Liver (tissue), 9 donors: ENCODE results near the gene HELLS. TPM values are rescaled to one million over a fixed set of nuclear protein-coding genes. Genes with fewer than 3 reads are reported as not detected.

Experiments
- DNase-seq: peaks from one replicate; pipeline ENCODE4 v3.0.0-alpha.2; 2017; ENCODE audit warnings: low spot score
- H3K27ac ChIP-seq, 2 donors: one replicate each; pipeline ENCODE4 v1.7.0; 2013; ENCODE audit warnings: inconsistent platforms in 2 of 2, low read length in 2 of 2, control low read depth in 1 of 2, low read depth in 1 of 2, mild to moderate bottlenecking in 1 of 2
- H3K27me3 ChIP-seq, 4 donors: one replicate each; pipeline versions ENCODE4 v1.6.1 to v1.7.0; 2013; ENCODE audit warnings: low read length in 3 of 4, inconsistent platforms in 1 of 4, mild to moderate bottlenecking in 1 of 4, moderate library complexity in 1 of 4; ENCODE audit not compliant: control insufficient read depth in 4 of 4, insufficient read depth in 4 of 4
- H3K36me3 ChIP-seq, 4 donors: one replicate each; pipeline versions ENCODE4 v1.6.1 to v1.7.0; 2013; ENCODE audit warnings: low read length in 3 of 4, mild to moderate bottlenecking in 3 of 4, low read depth in 1 of 4, moderate library complexity in 1 of 4; ENCODE audit not compliant: control insufficient read depth in 4 of 4, insufficient read depth in 3 of 4
- H3K4me1 ChIP-seq, 4 donors: one replicate each; pipeline versions ENCODE4 v1.6.1 to v1.7.0; 2013; ENCODE audit warnings: low read length in 3 of 4, mild to moderate bottlenecking in 3 of 4, moderate library complexity in 1 of 4; ENCODE audit not compliant: control insufficient read depth in 4 of 4, insufficient read depth in 4 of 4
- H3K4me3 ChIP-seq, 3 donors: one replicate each; pipeline versions ENCODE4 v1.6.1 to v1.7.0; 2013; ENCODE audit warnings: low read length in 3 of 3, control low read depth in 1 of 3, low read depth in 1 of 3, mild to moderate bottlenecking in 1 of 3
- H3K9ac ChIP-seq, 2 donors: one replicate each; pipeline ENCODE4 v1.7.0; 2013; ENCODE audit warnings: low read length in 2 of 2, mild to moderate bottlenecking in 2 of 2, moderate library complexity in 2 of 2, control low read depth in 1 of 2, low read depth in 1 of 2
- H3K9me3 ChIP-seq, 4 donors: one replicate each; pipeline versions ENCODE4 v1.6.1 to v1.7.0; 2013; ENCODE audit warnings: low read length in 3 of 4; ENCODE audit not compliant: control insufficient read depth in 4 of 4
- EGR1 ChIP-seq, 2 donors: IDR thresholded peaks; 2 replicates each; pipeline ENCODE4 v1.6.1; 2016 to 2018; ENCODE audit warnings: antibody characterized with exemption in 2 of 2, low read depth in 2 of 2
- FOXA1 ChIP-seq: IDR thresholded peaks from 2 replicates; pipeline ENCODE4 v1.6.1; 2016; ENCODE audit warnings: antibody characterized with exemption
- FOXA2 ChIP-seq: IDR thresholded peaks from 2 replicates; pipeline ENCODE4 v1.6.1; 2016; ENCODE audit warnings: antibody characterized with exemption
- HNF4A ChIP-seq, 2 donors: conservative IDR thresholded peaks; 2 replicates each; pipeline ENCODE4 v1.6.1; 2016; ENCODE audit warnings: antibody characterized with exemption in 2 of 2, mild to moderate bottlenecking in 2 of 2
- HNF4G ChIP-seq: IDR thresholded peaks from 2 replicates; pipeline ENCODE4 v1.6.1; 2016; ENCODE audit warnings: antibody characterized with exemption
- JUND ChIP-seq, 2 donors: IDR thresholded peaks; 2 replicates each; pipeline ENCODE4 v1.6.1; 2016; ENCODE audit warnings: antibody characterized with exemption in 2 of 2
- NR2F2 ChIP-seq: IDR thresholded peaks from 2 replicates; pipeline ENCODE4 v1.6.1; 2016; ENCODE audit warnings: antibody characterized with exemption
- RAD21 ChIP-seq, 2 donors: IDR thresholded peaks; 2 replicates each; pipeline ENCODE4 v1.6.1; 2016; ENCODE audit warnings: antibody characterized with exemption in 2 of 2, mild to moderate bottlenecking in 2 of 2
- RXRA ChIP-seq, 2 donors: IDR thresholded peaks; 2 replicates each; pipeline ENCODE4 v1.6.1; 2017 to 2018; ENCODE audit warnings: antibody characterized with exemption in 2 of 2, mild to moderate bottlenecking in 1 of 2
- SP1 ChIP-seq: IDR thresholded peaks from 2 replicates; pipeline ENCODE4 v1.6.1; 2018; ENCODE audit warnings: antibody characterized with exemption, mild to moderate bottlenecking
- TAF1 ChIP-seq: conservative IDR thresholded peaks from 2 replicates; pipeline ENCODE4 v1.6.1; 2016; ENCODE audit warnings: antibody characterized with exemption, mild to moderate bottlenecking
- YY1 ChIP-seq: IDR thresholded peaks from 2 replicates; pipeline ENCODE4 v1.6.1; 2016; ENCODE audit warnings: antibody characterized with exemption, mild to moderate bottlenecking
- WGBS: extraction: QIAGEN DNeasy Blood & Tissue Kit; methylation state at CpG from one replicate; pipeline ENCODE4 v1.1.7; 2013; 5-methylcytosine and 5-hydroxymethylcytosine counted together
- polyA plus RNA-seq, 2 donors: library from polyadenylated mRNA; stranded (reverse) in 1 of 2; unstranded in 1 of 2; fragments of 200-250 nt in 1 of 2; fragments of >200 nt in 1 of 2; fragmentation: Nextera tagmentation in 1 of 2; extraction: Ambion mirVana in 1 of 2; gene quantifications; one replicate each; pipeline versions ENCODE4 v1.2.1 to v1.2.3, GENCODE V29; 2013 to 2015
- total RNA-seq, 2 donors: library from RNA; depleted of rRNA; stranded (reverse); fragments of >200 nt; gene quantifications; one replicate each; pipeline ENCODE4 v1.2.3, GENCODE V29; 2014
- TF ChIP-seq, protein P1 (sequence below): fragments of 150-350 bp; IDR thresholded peaks from 2 replicates; pipeline ENCODE4 v1.5.1; 2017; ENCODE audit warnings: improper control_type of control experiment, low read depth, low read length; ENCODE audit not compliant: missing input control
- TF ChIP-seq, protein P2 (sequence below): IDR thresholded peaks from 2 replicates; pipeline ENCODE4 v1.6.1; 2016; ENCODE audit warnings: antibody characterized with exemption
- TF ChIP-seq, protein P3 (sequence below): IDR thresholded peaks from 2 replicates; pipeline ENCODE4 v1.6.1; 2016; ENCODE audit warnings: antibody characterized with exemption, mild to moderate bottlenecking
- TF ChIP-seq, protein P4 (sequence below): IDR thresholded peaks from 2 replicates; pipeline ENCODE4 v1.6.1; 2016; ENCODE audit warnings: antibody characterized with exemption
- TF ChIP-seq, protein P5 (sequence below): IDR thresholded peaks from 2 replicates; pipeline ENCODE4 v1.6.1; 2016; ENCODE audit warnings: antibody characterized with exemption
- donor health status: healthy.
- donor health status: healthy.
- donor health status: healthy.
- donor health status: healthy.
- donor health status: healthy.

The HELLS gene
- total and polyA plus RNA-seq, 4 donors = 1.2 to 56.4 (median 1.8) TPM

DNA sequence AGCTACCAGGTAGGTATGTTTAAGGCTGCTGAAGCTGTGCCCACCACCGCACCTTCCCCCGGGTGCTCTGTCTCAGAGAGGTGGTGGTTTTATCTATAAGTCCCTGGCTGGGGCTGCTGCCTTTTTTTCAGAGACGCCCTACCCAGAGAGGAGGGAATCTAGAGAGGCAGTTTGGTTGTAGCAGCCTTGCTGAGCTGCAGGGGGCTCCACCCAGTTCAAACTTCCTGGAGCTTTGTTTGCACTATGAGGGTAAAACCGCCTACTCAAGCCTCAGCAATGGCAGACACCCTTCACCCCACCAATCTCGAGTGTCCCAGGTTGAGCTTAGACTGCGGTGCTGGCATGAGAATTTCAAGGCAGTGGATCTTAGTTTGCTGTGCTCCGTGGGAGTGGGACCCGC lies 94.3 kb downstream of the HELLS start:
- H3K27ac ChIP-seq = no peak overlapping the region
- H3K9ac ChIP-seq = no peak overlapping the region
- 96% methylated on average over 8 of the region's 8 CpGs for whole genome bisulfite sequencing

DNA sequence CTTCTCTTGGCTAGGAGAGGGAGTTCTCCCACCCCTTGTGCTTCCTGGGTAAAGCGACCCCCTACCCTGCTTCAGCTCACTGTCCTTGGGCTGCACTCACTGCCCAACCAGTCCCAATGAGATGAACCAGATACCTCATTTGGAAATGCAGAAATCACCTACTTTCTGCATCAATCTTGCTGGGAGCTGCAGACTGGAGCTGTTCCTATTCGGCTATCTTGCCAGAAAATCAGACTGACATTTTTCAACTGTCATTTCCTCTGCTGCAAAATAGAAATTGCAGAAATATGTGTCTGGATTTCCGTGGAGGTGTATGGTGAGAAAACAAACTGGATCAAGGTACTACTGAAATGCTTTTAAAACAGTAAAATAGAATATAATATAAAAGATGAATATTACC lies 95.0 kb downstream of the HELLS start:
- DNase-seq = no peak
- 80% methylated on average over 3 of the region's 3 CpGs for WGBS
- Histone ChIP-seq H3K4me1 (no peaks in the 10 kb centered on the region), H3K4me3 (no peak overlapping the region), H3K36me3 (no peaks in the 10 kb centered on the region), H3K9me3 (peaks cover 0 to 14% (median under 1%) of the 10 kb centered on the region in 4 donors), H3K27ac (no peak overlapping the region), H3K27me3 (no peaks in the 10 kb centered on the region), H3K9ac (no peak overlapping the region)
- TF ChIP-seq, protein P1, sequence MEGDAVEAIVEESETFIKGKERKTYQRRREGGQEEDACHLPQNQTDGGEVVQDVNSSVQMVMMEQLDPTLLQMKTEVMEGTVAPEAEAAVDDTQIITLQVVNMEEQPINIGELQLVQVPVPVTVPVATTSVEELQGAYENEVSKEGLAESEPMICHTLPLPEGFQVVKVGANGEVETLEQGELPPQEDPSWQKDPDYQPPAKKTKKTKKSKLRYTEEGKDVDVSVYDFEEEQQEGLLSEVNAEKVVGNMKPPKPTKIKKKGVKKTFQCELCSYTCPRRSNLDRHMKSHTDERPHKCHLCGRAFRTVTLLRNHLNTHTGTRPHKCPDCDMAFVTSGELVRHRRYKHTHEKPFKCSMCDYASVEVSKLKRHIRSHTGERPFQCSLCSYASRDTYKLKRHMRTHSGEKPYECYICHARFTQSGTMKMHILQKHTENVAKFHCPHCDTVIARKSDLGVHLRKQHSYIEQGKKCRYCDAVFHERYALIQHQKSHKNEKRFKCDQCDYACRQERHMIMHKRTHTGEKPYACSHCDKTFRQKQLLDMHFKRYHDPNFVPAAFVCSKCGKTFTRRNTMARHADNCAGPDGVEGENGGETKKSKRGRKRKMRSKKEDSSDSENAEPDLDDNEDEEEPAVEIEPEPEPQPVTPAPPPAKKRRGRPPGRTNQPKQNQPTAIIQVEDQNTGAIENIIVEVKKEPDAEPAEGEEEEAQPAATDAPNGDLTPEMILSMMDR = no peak
- TF ChIP-seq, protein P2, sequence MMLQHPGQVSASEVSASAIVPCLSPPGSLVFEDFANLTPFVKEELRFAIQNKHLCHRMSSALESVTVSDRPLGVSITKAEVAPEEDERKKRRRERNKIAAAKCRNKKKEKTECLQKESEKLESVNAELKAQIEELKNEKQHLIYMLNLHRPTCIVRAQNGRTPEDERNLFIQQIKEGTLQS = no peak
- no peak for TF ChIP-seq EGR1 (IDR thresholded peaks at IDR 0.05; ENCODE audit: low read depth in 2 of 2)
- no peak for TF ChIP-seq NR2F2

More for the DNA sequence above, 94.3 kb downstream of the HELLS start:
- Histone ChIP-seq H3K27me3 (no peaks in the 10 kb centered on the region), H3K9me3 (peaks cover 0 to 14% (median under 1%) of the 10 kb centered on the region in 4 donors), H3K36me3 (no peaks in the 10 kb centered on the region), H3K4me3 (no peak overlapping the region), H3K4me1 (no peaks in the 10 kb centered on the region)
- no peak for DNase-seq
- no peak for TF ChIP-seq HNF4G
- TF ChIP-seq RAD21 (IDR thresholded peaks at IDR 0.05) = no peak
- TF ChIP-seq, protein P2 = no peak
- TF ChIP-seq, protein P3, sequence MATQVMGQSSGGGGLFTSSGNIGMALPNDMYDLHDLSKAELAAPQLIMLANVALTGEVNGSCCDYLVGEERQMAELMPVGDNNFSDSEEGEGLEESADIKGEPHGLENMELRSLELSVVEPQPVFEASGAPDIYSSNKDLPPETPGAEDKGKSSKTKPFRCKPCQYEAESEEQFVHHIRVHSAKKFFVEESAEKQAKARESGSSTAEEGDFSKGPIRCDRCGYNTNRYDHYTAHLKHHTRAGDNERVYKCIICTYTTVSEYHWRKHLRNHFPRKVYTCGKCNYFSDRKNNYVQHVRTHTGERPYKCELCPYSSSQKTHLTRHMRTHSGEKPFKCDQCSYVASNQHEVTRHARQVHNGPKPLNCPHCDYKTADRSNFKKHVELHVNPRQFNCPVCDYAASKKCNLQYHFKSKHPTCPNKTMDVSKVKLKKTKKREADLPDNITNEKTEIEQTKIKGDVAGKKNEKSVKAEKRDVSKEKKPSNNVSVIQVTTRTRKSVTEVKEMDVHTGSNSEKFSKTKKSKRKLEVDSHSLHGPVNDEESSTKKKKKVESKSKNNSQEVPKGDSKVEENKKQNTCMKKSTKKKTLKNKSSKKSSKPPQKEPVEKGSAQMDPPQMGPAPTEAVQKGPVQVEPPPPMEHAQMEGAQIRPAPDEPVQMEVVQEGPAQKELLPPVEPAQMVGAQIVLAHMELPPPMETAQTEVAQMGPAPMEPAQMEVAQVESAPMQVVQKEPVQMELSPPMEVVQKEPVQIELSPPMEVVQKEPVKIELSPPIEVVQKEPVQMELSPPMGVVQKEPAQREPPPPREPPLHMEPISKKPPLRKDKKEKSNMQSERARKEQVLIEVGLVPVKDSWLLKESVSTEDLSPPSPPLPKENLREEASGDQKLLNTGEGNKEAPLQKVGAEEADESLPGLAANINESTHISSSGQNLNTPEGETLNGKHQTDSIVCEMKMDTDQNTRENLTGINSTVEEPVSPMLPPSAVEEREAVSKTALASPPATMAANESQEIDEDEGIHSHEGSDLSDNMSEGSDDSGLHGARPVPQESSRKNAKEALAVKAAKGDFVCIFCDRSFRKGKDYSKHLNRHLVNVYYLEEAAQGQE = no peak
- TF ChIP-seq, protein P4, sequence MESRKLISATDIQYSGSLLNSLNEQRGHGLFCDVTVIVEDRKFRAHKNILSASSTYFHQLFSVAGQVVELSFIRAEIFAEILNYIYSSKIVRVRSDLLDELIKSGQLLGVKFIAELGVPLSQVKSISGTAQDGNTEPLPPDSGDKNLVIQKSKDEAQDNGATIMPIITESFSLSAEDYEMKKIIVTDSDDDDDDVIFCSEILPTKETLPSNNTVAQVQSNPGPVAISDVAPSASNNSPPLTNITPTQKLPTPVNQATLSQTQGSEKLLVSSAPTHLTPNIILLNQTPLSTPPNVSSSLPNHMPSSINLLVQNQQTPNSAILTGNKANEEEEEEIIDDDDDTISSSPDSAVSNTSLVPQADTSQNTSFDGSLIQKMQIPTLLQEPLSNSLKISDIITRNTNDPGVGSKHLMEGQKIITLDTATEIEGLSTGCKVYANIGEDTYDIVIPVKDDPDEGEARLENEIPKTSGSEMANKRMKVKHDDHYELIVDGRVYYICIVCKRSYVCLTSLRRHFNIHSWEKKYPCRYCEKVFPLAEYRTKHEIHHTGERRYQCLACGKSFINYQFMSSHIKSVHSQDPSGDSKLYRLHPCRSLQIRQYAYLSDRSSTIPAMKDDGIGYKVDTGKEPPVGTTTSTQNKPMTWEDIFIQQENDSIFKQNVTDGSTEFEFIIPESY = no peak
- no peak for TF ChIP-seq NR2F2
- TF ChIP-seq YY1 = no peak
- TF ChIP-seq, protein P1 = no peak
- TF ChIP-seq FOXA2 = no peak
- TF ChIP-seq RXRA (IDR thresholded peaks at IDR 0.05) = no peak
- no peak for TF ChIP-seq TAF1
- TF ChIP-seq JUND (IDR thresholded peaks at IDR 0.05) = no peak
- TF ChIP-seq FOXA1 = no peak
- TF ChIP-seq, protein P5, sequence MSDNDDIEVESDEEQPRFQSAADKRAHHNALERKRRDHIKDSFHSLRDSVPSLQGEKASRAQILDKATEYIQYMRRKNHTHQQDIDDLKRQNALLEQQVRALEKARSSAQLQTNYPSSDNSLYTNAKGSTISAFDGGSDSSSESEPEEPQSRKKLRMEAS = no peak
- no peak for TF ChIP-seq HNF4A (conservative IDR thresholded peaks at IDR 0.05)
- TF ChIP-seq SP1 = no peak
